HepG2 (cell line): Measurements from ENCODE around the gene ICAM5. TPM values are rescaled to one million over a fixed set of nuclear protein-coding genes. Genes with fewer than 3 reads are reported as not detected.
A peak's percentile ranks its signal among the peaks of the same experiment; 100 is the strongest.

Experiments
- GABPA ChIP-seq, 2 experiments: IDR thresholded peaks; 2 replicates each; pipeline ENCODE4 v1.6.1; 2011 to 2016; ENCODE audit warnings: low read depth in 2 of 2, low read length in 1 of 2, missing biosample characterization in 1 of 2, missing genetic modification characterization in 1 of 2
- GZF1 ChIP-seq: sonication (generic); formaldehyde crosslinking; IDR thresholded peaks from 2 replicates; pipeline ENCODE4 v1.5.1; 2020; ENCODE audit warnings: mild to moderate bottlenecking, missing genetic modification reagents
- MBD4 ChIP-seq: IDR thresholded peaks from 2 replicates; pipeline ENCODE4 v1.6.1; 2012; ENCODE audit warnings: low read length, inconsistent platforms, borderline replicate concordance
- MED8 ChIP-seq: sonication (generic); formaldehyde crosslinking; IDR thresholded peaks from 2 replicates; pipeline ENCODE4 v1.8.1; 2023; ENCODE audit warnings: mild to moderate bottlenecking, missing genetic modification reagents; ENCODE audit not compliant: insufficient replicate concordance
- MYC ChIP-seq: sonication (generic); formaldehyde crosslinking; IDR thresholded peaks from 2 replicates; pipeline ENCODE4 v1.9.0; 2021; ENCODE audit warnings: missing genetic modification reagents, borderline replicate concordance
- RAD21 ChIP-seq: fragments of 450-650 bp; formaldehyde crosslinking; IDR thresholded peaks from 2 replicates; pipeline ENCODE4 v1.5.0; 2020; ENCODE audit warnings: mild to moderate bottlenecking
- SP1 ChIP-seq, 2 experiments: fragments of 450-650 bp in 1 of 2; sonication (generic) in 1 of 2; formaldehyde crosslinking in 1 of 2; IDR thresholded peaks; 2 replicates each; pipeline versions ENCODE4 v1.4.0 to v1.6.1; 2016 to 2020; ENCODE audit warnings: missing genetic modification reagents in 1 of 2
- THAP11 ChIP-seq: IDR thresholded peaks from 2 replicates; pipeline ENCODE4 v1.6.1; 2016; ENCODE audit warnings: missing biosample characterization, missing genetic modification reagents
- ZC3H13 ChIP-seq: sonication (generic); formaldehyde crosslinking; IDR thresholded peaks from 2 replicates; pipeline ENCODE4 v1.8.1; 2023; ENCODE audit warnings: mild to moderate bottlenecking, missing genetic modification reagents, moderate library complexity
- ZKSCAN5 ChIP-seq: sonication (generic); formaldehyde crosslinking; IDR thresholded peaks from 2 replicates; pipeline ENCODE4 v1.5.1; 2020; ENCODE audit warnings: mild to moderate bottlenecking, missing genetic modification reagents
- ZNF616 ChIP-seq: sonication (generic); formaldehyde crosslinking; IDR thresholded peaks from 2 replicates; pipeline ENCODE4 v1.5.0; 2020; ENCODE audit warnings: low read depth, mild to moderate bottlenecking, missing genetic modification reagents
- ZSCAN21 ChIP-seq: sonication (generic); formaldehyde crosslinking; IDR thresholded peaks from 2 replicates; pipeline ENCODE4 v1.8.0; 2022; ENCODE audit warnings: mild to moderate bottlenecking, missing genetic modification reagents, moderate library complexity, borderline replicate concordance
- polyA plus RNA-seq, 8 experiments: library from polyadenylated mRNA; depleted of rRNA in 3 of 8; stranded (reverse) in 7 of 8; unstranded in 1 of 8; fragments of >200 nt; fragmentation: Illumina TruSeq in 4 of 8; extraction: Trizol in 4 of 8; gene quantifications; 2 replicates each; pipeline versions ENCODE4 v1.2.1 to v1.2.3, GENCODE V29; 2011 to 2016; ENCODE audit warnings: low read depth in 4 of 8, missing spikeins in 1 of 8, mixed read lengths in 1 of 8; ENCODE audit not compliant: insufficient read depth in 1 of 8
- total RNA-seq, 5 experiments: library from RNA; depleted of rRNA; stranded (reverse); fragments of >200 nt; fragmentation: Illumina TruSeq; extraction: Trizol; gene quantifications; 2 replicates each; pipeline ENCODE4 v1.2.3, GENCODE V29; 2016; ENCODE audit warnings: low read depth in 1 of 5
- TF ChIP-seq, protein P1 (sequence below): sonication (generic); formaldehyde crosslinking; IDR thresholded peaks from 2 replicates; pipeline ENCODE4 v1.4.0; 2020; ENCODE audit warnings: mild to moderate bottlenecking, missing genetic modification reagents
- TF ChIP-seq, protein P2 (sequence below): sonication (generic); formaldehyde crosslinking; IDR thresholded peaks from 2 replicates; pipeline ENCODE4 v1.4.0; 2020; ENCODE audit warnings: mild to moderate bottlenecking, missing genetic modification reagents
- TF ChIP-seq, protein P3 (sequence below): sonication (generic); formaldehyde crosslinking; IDR thresholded peaks from 2 replicates; pipeline ENCODE4 v1.8.0; 2022; ENCODE audit warnings: low read depth, missing genetic modification reagents

Gene ICAM5
- total and polyA plus RNA-seq, 2 of the 13 experiments (the other 11 are each of a cell fraction or from before 2014, with no cell fraction given), result 0.46 to 1.6 TPM

DNA sequence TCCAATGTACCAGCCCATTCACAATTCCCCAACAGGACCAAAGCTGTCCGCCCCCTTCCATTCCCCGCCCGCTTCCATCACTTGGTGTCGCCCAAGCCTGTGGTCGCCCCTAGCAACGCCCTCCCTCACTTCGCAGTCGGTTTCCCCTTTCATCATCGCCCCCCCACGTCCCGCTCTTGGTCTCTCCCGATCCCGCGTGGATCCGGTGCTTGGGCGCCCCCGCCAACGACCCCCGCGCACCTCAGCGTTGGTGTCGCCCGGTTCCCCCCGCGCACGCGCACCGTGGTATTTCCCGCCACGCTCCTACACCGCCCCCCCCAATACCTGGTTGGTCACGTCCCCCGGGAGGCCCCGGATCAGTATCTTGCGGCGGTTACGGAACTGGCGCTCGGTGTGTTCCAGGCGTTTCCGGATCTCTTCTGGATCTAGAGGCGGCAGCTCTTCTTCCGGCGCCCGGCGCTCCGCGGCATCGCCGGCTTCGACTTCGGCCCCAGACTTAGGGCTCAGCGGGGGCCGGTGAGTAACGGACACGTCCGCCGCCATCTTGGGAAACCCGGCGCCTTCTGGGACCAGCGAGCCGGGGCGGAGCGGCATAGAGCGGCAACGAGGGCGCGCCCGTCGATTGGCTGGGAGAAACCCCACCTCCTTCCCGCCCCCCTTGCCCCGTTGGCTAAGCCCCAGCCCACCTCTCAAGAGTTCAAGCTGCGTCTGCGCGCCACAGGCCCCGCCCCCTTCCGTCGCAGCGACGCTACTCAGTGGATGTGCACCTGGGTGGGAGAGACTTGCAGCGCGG, 43.4 kb downstream of the ICAM5 start, which contains the start of gene RAVER1 (continued):
- peak; percentile 63 for TF ChIP-seq MED8 (CRISPR knock-in tag)
- TF ChIP-seq MYC (CRISPR knock-in tag), result peak; percentile 76
- TF ChIP-seq, protein P1, sequence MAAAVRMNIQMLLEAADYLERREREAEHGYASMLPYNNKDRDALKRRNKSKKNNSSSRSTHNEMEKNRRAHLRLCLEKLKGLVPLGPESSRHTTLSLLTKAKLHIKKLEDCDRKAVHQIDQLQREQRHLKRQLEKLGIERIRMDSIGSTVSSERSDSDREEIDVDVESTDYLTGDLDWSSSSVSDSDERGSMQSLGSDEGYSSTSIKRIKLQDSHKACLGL (CRISPR knock-in tag), result peak; percentile 73; the same call in 1 of the 2 replicates
- TF ChIP-seq RAD21 (CRISPR knock-in tag), result peak; percentile 42
- peak; percentile 48; the same call in 1 of the 2 replicates for TF ChIP-seq ZNF616 (CRISPR knock-in tag)
- TF ChIP-seq ZKSCAN5 (CRISPR knock-in tag), result no peak
- peak; percentile 74; the same call in 1 of the 2 replicates for TF ChIP-seq ZC3H13 (CRISPR knock-in tag)
- TF ChIP-seq, protein P2, sequence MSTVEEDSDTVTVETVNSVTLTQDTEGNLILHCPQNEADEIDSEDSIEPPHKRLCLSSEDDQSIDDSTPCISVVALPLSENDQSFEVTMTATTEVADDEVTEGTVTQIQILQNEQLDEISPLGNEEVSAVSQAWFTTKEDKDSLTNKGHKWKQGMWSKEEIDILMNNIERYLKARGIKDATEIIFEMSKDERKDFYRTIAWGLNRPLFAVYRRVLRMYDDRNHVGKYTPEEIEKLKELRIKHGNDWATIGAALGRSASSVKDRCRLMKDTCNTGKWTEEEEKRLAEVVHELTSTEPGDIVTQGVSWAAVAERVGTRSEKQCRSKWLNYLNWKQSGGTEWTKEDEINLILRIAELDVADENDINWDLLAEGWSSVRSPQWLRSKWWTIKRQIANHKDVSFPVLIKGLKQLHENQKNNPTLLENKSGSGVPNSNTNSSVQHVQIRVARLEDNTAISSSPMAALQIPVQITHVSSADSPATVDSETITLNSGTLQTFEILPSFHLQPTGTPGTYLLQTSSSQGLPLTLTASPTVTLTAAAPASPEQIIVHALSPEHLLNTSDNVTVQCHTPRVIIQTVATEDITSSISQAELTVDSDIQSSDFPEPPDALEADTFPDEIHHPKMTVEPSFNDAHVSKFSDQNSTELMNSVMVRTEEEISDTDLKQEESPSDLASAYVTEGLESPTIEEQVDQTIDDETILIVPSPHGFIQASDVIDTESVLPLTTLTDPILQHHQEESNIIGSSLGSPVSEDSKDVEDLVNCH (CRISPR knock-in tag), result peak; percentile 83
- TF ChIP-seq THAP11 (CRISPR knock-in tag), result peak; percentile 84
- TF ChIP-seq ZSCAN21 (CRISPR knock-in tag), result peak; percentile 82; the same call in 1 of the 2 replicates
- peak; percentile 9 for TF ChIP-seq GABPA (IDR thresholded peaks at IDR 0.05; ENCODE audit: low read depth, low read length)
- peak; percentile 53; the same call in 1 of the 2 replicates for TF ChIP-seq GABPA (CRISPR knock-in tag; IDR thresholded peaks at IDR 0.05; ENCODE audit: low read depth)
- no peak for TF ChIP-seq SP1 (IDR thresholded peaks at IDR 0.05)
- peak; percentile 89 for TF ChIP-seq SP1 (CRISPR knock-in tag; IDR thresholded peaks at IDR 0.05)
- peak; percentile 72; the same call in 1 of the 2 replicates for TF ChIP-seq GZF1 (CRISPR knock-in tag)
- TF ChIP-seq, protein P3, sequence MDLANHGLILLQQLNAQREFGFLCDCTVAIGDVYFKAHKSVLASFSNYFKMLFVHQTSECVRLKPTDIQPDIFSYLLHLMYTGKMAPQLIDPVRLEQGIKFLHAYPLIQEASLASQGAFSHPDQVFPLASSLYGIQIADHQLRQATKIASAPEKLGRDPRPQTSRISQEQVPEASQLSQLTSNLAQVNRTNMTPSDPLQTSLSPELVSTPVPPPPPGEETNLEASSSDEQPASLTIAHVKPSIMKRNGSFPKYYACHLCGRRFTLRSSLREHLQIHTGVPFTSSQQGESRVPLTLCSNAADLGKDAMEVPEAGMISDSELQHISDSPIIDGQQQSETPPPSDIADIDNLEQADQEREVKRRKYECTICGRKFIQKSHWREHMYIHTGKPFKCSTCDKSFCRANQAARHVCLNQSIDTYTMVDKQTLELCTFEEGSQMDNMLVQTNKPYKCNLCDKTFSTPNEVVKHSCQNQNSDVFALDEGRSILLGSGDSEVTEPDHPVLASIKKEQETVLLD (CRISPR knock-in tag), result no peak
- TF ChIP-seq MBD4, result no peak
